B cell (primary cell): ENCODE data around the gene PGM1. TPM values are rescaled to one million over a fixed set of nuclear protein-coding genes. Genes with fewer than 3 reads are reported as not detected.

ENCODE experiments used
- ATAC-seq: fragments of 200-7000 bp; cut with Tn5 transposase; one replicate; pipeline ENCODE4 v1.10.0; 2021; ENCODE audit warnings: low read depth, mild to moderate bottlenecking, moderate number of reproducible peaks, moderate library complexity
- CTCF ChIA-PET: fragments of 350-600 bp; sonication (Branson Sonifier 250); formaldehyde crosslinking; loops from one replicate; lab custom pipeline; 2021; ENCODE audit warnings: antibody characterized with exemption, inconsistent platforms; lab: Charles Lee
- POLR2A ChIA-PET: fragments of 350-600 bp; sonication (Branson Sonifier 250); formaldehyde crosslinking; loops from one replicate; lab custom pipeline; 2021; ENCODE audit warnings: antibody characterized with exemption; lab: Charles Lee
- DNase-seq: peaks from one replicate; pipeline ENCODE4 v3.0.0; 2013
- H2AFZ ChIP-seq: 2 replicates; pipeline ENCODE4 v1.6.1; 2012; ENCODE audit warnings: mild to moderate bottlenecking, low read depth, low read length; ENCODE audit not compliant: insufficient read depth, poor library complexity, severe bottlenecking
- H3K27ac ChIP-seq, 2 donors: 1 replicate in 1 of 2; 2 replicates in 1 of 2; pipeline ENCODE4 v1.5.1; 2012 to 2013; ENCODE audit warnings: low read length in 2 of 2, mild to moderate bottlenecking in 2 of 2, moderate library complexity in 1 of 2
- H3K27me3 ChIP-seq, 4 experiments: fragments of 200-600 bp in 1 of 4; sonication (generic) in 1 of 4; replicated peaks in 1 of 4; 1 replicate in 2 of 4; 2 replicates in 2 of 4; pipeline versions ENCODE4 v1.6.1 to v1.7.0; 2013 to 2016; ENCODE audit warnings: low read length in 3 of 4, mild to moderate bottlenecking in 2 of 4, mixed read lengths in 1 of 4, moderate library complexity in 1 of 4; ENCODE audit not compliant: insufficient read depth in 4 of 4, control insufficient read depth in 3 of 4; ENCODE audit errors: control extremely low read depth in 1 of 4
- H3K36me3 ChIP-seq, 2 experiments: replicated peaks in 1 of 2; 1 replicate in 1 of 2; 2 replicates in 1 of 2; pipeline versions ENCODE4 v1.6.1 to v1.7.1; 2013; ENCODE audit warnings: low read length in 1 of 2; ENCODE audit not compliant: insufficient read depth in 2 of 2, control insufficient read depth in 1 of 2; ENCODE audit errors: control extremely low read depth in 1 of 2, extremely low read depth in 1 of 2
- H3K4me1 ChIP-seq, 2 donors: fragments of 200-600 bp in 1 of 2; sonication (generic) in 1 of 2; 1 replicate in 1 of 2; 2 replicates in 1 of 2; pipeline versions ENCODE4 v1.5.1 to v1.6.1; 2013 to 2017; ENCODE audit warnings: low read length in 2 of 2; ENCODE audit not compliant: control insufficient read depth in 2 of 2, insufficient read depth in 2 of 2
- H3K4me2 ChIP-seq: replicated peaks from 2 replicates; pipeline ENCODE3; 2012; ENCODE audit warnings: mild to moderate bottlenecking, low read depth, low read length; ENCODE audit not compliant: poor library complexity, severe bottlenecking
- H3K4me3 ChIP-seq, 5 experiments: fragments of 200-600 bp in 1 of 5; sonication (generic) in 1 of 5; 1 replicate in 3 of 5; 2 replicates in 2 of 5; pipeline versions ENCODE4 v1.5.1 to v1.7.0; 2011 to 2016; ENCODE audit warnings: low read length in 4 of 5, mild to moderate bottlenecking in 4 of 5, low read depth in 2 of 5, control low read depth in 1 of 5, moderate library complexity in 1 of 5; ENCODE audit not compliant: insufficient read depth in 1 of 5; ENCODE audit errors: control extremely low read depth in 1 of 5, extremely low read depth in 1 of 5
- H3K79me2 ChIP-seq: fragments of 200-600 bp; sonication (generic); one replicate; pipeline ENCODE4 v1.6.0; 2016; ENCODE audit warnings: low read length; ENCODE audit not compliant: control insufficient read depth, insufficient read depth
- H3K9ac ChIP-seq: fragments of 200-600 bp; sonication (generic); 2 replicates; pipeline ENCODE4 v1.6.1; 2017; ENCODE audit warnings: mild to moderate bottlenecking, low read length, moderate library complexity
- H3K9me3 ChIP-seq, 3 donors: one replicate each; pipeline versions ENCODE4 v1.6.1 to v1.7.1; 2013; ENCODE audit warnings: low read length in 2 of 3; ENCODE audit not compliant: control insufficient read depth in 2 of 3, insufficient read depth in 1 of 3; ENCODE audit errors: control extremely low read depth in 1 of 3
- H4K20me1 ChIP-seq: 2 replicates; pipeline ENCODE4 v1.6.0; 2012; ENCODE audit warnings: mild to moderate bottlenecking, low read length; ENCODE audit not compliant: insufficient read depth, control insufficient read depth, poor library complexity, severe bottlenecking
- H3K27ac Mint-ChIP-seq: one replicate; pipeline ENCODE4 v1.8.0; 2021; ENCODE audit warnings: mixed read lengths
- H3K27me3 Mint-ChIP-seq: one replicate; pipeline ENCODE4 v1.8.0; 2021; ENCODE audit warnings: mixed read lengths
- H3K4me1 Mint-ChIP-seq: one replicate; pipeline ENCODE4 v1.8.0; 2021; ENCODE audit warnings: mixed read lengths
- H3K4me3 Mint-ChIP-seq: one replicate; pipeline ENCODE4 v1.8.0; 2021; ENCODE audit warnings: mixed read lengths
- H3K9me3 Mint-ChIP-seq: one replicate; pipeline ENCODE4 v1.8.0; 2022; ENCODE audit warnings: mixed read lengths; ENCODE audit not compliant: insufficient read depth
- EZH2 ChIP-seq: IDR thresholded peaks from 2 replicates; pipeline ENCODE4 v1.6.1; 2012; ENCODE audit warnings: borderline replicate concordance, low read depth, mild to moderate bottlenecking, moderate library complexity, low read length; ENCODE audit not compliant: insufficient read depth, poor library complexity, severe bottlenecking
- WGBS: methylation state at CpG from one replicate; pipeline ENCODE4 v1.1.5; 2013; ENCODE audit warnings: missing lambda C conversion rate; ENCODE audit not compliant: insufficient coverage; 5-methylcytosine and 5-hydroxymethylcytosine counted together
- intact Hi-C: fragments of 100-400 bp; cut with micrococcal nuclease; formaldehyde crosslinking; loops from one replicate; pipeline ENCODE4 v1.10.0; 2022
- polyA plus RNA-seq: library from polyadenylated mRNA; depleted of rRNA; stranded (reverse); fragments of >200 nt; gene quantifications from 2 replicates; pipeline ENCODE4 v1.2.3, GENCODE V29; 2012
- total RNA-seq, 2 donors: library from RNA; stranded (reverse); fragments of 120-200 nt in 1 of 2; gene quantifications; 1 replicate in 1 of 2; 2 replicates in 1 of 2; pipeline versions ENCODE4 v1.2.3 to v1.2.4, GENCODE V29; 2013 to 2022
- TF ChIP-seq, protein P1 (sequence below): fragments of 200-600 bp; IDR thresholded peaks from one replicate; pipeline ENCODE4 v1.8.0; 2022; ENCODE audit warnings: antibody characterized with exemption, mild to moderate bottlenecking

PGM1 gene
- total and polyA plus RNA-seq, 2 donors (not counting 1 experiment from before 2014, with no cell fraction given): 4.2 to 13.2 TPM

DNA sequence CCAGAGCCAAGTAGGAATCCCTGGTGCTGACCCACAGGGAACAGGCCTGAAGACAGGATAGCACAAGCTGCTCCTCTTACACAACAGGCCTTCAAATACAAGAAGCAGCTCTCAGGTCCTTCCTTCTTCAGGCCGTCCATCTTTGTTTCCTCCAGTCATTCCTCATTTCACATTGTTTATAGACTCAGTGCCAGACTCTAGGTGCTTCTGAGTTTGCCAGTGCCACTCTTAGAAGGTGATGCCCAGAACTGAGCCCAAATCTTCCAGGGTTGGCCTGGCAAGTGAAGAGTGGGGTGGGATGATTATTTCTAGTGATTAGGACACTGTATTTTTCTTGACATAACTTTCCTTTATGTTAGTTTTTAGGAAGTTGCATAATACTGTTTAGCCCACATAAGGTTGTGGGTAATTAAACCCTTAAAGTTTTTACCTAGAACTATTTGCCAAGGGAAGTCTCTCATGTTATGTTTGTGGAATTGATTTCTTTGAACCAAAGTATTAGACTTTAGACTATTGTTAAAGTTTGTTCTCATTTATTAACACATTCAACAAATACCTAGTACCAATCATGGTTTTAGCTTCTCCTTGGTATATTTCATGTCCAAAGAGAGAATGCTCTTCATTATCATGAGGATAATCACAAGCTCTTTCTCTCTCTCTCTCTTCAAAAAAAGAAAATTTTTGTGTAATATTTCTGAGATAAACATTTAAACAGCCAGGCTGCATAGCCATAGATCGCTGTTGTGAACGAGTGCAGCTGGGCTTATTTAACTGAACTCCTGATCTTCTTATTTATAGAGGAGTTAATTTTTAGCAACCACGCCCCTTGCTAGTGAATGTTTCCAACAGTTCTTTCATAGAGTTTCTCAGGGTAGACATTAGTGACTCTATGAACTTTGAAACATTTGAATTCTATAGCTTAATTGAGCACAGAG lies 47.7 kb downstream of the PGM1 start:
- H3K9me3 ChIP-seq: no peaks in the 10 kb centered on the region
- H2AFZ ChIP-seq: no peak overlapping the region
- no peak overlapping the region for H3K4me2 ChIP-seq
- no peaks in the 10 kb centered on the region for H3K27me3 ChIP-seq
- no peak for ATAC-seq
- Mint-ChIP-seq H3K4me1 (no peaks in the 10 kb centered on the region), H3K9me3 (no peaks in the 10 kb centered on the region), H3K27ac (no peak overlapping the region), H3K27me3 (no peaks in the 10 kb centered on the region), H3K4me3 (no peak overlapping the region)
- ChIA-PET CTCF (no interaction called here), POLR2A (no interaction called here)
- no peak overlapping the region for H3K9ac ChIP-seq
- TF ChIP-seq EZH2: no peak
- TF ChIP-seq, protein P1, sequence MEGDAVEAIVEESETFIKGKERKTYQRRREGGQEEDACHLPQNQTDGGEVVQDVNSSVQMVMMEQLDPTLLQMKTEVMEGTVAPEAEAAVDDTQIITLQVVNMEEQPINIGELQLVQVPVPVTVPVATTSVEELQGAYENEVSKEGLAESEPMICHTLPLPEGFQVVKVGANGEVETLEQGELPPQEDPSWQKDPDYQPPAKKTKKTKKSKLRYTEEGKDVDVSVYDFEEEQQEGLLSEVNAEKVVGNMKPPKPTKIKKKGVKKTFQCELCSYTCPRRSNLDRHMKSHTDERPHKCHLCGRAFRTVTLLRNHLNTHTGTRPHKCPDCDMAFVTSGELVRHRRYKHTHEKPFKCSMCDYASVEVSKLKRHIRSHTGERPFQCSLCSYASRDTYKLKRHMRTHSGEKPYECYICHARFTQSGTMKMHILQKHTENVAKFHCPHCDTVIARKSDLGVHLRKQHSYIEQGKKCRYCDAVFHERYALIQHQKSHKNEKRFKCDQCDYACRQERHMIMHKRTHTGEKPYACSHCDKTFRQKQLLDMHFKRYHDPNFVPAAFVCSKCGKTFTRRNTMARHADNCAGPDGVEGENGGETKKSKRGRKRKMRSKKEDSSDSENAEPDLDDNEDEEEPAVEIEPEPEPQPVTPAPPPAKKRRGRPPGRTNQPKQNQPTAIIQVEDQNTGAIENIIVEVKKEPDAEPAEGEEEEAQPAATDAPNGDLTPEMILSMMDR: no peak
- no peaks in the 10 kb centered on the region for H4K20me1 ChIP-seq
- H3K27ac ChIP-seq: no peak overlapping the region
- H3K36me3 ChIP-seq: peaks cover 0 to 7% of the 10 kb centered on the region in 2 experiments
- H3K4me3 ChIP-seq: no peak overlapping the region
- no peaks in the 10 kb centered on the region for H3K79me2 ChIP-seq
- no peaks in the 10 kb centered on the region for H3K4me1 ChIP-seq
- no peak for DNase-seq
- WGBS: 100% methylated on average over 3 of the region's 4 CpGs
- intact Hi-C loops: no loop called here

DNA sequence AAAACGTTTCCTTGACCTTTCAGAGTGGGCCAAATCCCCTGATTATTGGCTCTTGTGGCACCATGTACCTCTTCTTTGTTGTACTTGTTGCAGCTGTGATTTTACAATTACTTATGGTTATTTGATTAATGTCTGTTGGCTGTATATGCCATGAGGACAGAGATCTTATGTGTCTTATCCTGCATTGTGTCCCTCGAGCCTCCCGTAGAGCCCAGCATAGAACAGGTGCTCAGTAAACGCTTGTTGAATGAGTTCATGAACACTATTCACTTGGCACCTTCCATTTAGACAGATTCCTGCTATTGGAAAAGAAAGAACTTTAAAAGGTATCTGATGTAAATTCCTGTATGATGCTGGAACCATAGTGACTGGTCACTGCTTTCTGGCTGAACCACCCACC lies 48.4 kb downstream of the PGM1 start:
- Mint-ChIP-seq H3K9me3 (no peaks in the 10 kb centered on the region), H3K4me3 (no peak overlapping the region), H3K27me3 (no peaks in the 10 kb centered on the region), H3K27ac (no peak overlapping the region), H3K4me1 (no peaks in the 10 kb centered on the region)
- peaks cover 0 to 2% of the 10 kb centered on the region in 2 experiments for H3K36me3 ChIP-seq
- CTCF ChIA-PET: no interaction called here
- H3K4me3 ChIP-seq: no peak overlapping the region
- no peak overlapping the region for H2AFZ ChIP-seq
- H3K27me3 ChIP-seq: no peaks in the 10 kb centered on the region
- H3K9me3 ChIP-seq: no peaks in the 10 kb centered on the region
- no peaks in the 10 kb centered on the region for H3K79me2 ChIP-seq
- DNase-seq (no peak), ATAC-seq (no peak)
- WGBS: 100% methylated on average over 2 of the region's 4 CpGs
- H3K4me1 ChIP-seq: no peaks in the 10 kb centered on the region
- no peak overlapping the region for H3K27ac ChIP-seq
- no peak overlapping the region for H3K4me2 ChIP-seq
- intact Hi-C loops: no loop called here
- POLR2A ChIA-PET: no interaction called here
- H3K9ac ChIP-seq: no peak overlapping the region
- TF ChIP-seq, protein P1: no peak
- no peak for TF ChIP-seq EZH2
- H4K20me1 ChIP-seq: no peaks in the 10 kb centered on the region
